NCI-H2171 treated with DMSO at 0.1 percent for 48 hours (cell line): ENCODE measurements around the gene NSD1.

Experiments used
- DNase-seq: peaks from one replicate; lab custom pipeline; 2025; lab: John Stamatoyannopoulos, UW

NSD1 gene

GRCh38 chr5:177308740-177309139, 175.2 kb downstream of the NSD1 start:
- DNase-seq, result no peak

- peak; percentile 21 for DNase-seq
These were observed 176.0 kb downstream of the NSD1 start for GRCh38 chr5:177309351-177310191.

- DNase-seq, result no peak
These were observed 176.8 kb downstream of the NSD1 start for GRCh38 chr5:177310332-177310731.

- peak; percentile 57 for DNase-seq
These were observed 177.3 kb downstream of the NSD1 start for GRCh38 chr5:177310757-177311391.

DNA sequence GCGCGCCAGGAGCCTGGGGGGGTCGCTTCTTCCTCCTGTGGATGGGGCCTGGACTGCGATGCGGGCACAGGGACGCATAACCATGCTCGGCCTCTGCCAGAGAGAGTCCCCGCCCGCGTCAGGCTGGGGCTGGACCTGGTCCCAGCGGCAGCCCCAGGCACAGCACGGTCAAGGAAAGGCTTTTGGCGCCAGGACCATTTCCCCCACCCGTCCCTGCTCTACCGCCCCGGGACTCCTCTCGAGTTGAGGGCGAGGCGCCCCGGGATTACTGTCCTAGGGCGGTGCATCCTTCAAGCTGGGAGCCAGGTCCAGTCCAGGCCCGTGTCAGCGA, 177.8 kb downstream of the NSD1 start:
- no peak for DNase-seq

GRCh38 chr5:177311723-177312648, 178.4 kb downstream of the NSD1 start, which contains the start of gene MXD3:
Gene MXD3 (minus strand): TSS chr5:177311898. CDS start chr5:177311830, 68 bp downstream.
- DNase-seq, result peak; percentile 93

DNA sequence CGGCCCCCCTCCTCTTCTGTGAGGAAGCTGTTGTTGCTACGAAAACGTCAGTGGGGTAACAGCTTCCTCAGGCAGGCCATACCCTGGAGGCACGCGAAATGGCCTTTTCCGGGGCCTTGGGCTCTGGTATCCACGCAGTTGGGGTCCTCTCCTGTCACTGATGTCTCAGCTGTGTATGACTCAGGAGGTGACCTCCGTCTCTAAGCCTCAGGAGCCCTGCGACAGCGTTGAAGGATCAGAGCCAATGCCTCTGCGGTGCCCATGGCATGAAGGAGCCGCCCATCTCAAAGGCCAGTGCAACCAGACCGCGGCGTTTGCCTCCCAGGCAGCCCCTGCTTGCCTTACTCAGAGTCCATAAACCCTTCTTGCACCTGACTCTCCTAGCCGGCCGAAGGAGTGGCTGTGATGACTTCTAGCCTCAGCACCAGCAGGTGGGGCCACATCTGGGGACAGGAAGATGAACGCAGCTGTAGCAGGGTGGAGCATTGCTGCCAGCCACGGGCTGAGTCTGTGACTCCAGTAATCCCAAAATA, 179.1 kb downstream of the NSD1 start:
- peak; percentile 29 for DNase-seq

- DNase-seq, result no peak
These were observed 180.1 kb downstream of the NSD1 start for GRCh38 chr5:177313561-177314259.

GRCh38 chr5:177314376-177315342, 181.1 kb downstream of the NSD1 start:
- DNase-seq, result no peak

DNA sequence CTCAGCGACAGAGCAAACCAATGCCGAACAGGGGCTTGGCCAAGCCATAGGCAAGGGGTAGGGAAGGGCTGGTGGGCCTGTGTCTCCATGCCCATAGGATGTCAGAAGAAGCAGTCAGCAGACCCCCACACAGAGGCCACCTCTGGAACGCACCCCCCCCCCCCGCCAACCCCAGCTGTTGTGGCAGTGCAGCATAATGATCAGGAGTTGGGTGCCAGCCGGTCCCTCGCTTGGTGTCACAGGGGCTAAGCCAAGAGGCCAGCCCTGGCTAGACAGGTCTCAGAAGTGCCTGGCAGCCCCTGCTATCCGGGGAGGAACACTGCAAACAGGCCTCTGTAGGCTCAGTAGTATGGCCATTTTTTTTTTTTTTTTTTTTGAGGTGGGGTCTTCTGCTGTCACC, 181.8 kb downstream of the NSD1 start:
- no peak for DNase-seq

DNA sequence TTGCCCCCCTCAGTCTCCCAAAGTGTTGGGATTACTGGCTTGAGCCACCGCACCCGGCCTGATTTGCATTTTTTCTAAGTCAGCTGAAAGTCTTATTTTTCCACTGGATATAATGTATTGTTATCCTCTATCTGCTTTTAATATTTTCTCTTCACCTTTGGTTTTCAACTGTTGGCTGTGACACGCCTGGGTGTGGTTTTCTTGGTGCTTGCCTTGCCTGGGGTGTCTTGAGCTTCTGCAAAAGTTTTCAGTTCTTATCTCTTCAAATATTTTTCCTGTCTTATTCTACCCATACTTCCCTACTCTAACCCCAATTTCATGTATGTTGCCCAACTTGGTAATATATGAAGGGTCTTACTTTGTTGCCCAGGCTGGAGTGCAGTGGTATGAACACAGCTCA, 182.4 kb downstream of the NSD1 start:
- DNase-seq, result no peak

DNA sequence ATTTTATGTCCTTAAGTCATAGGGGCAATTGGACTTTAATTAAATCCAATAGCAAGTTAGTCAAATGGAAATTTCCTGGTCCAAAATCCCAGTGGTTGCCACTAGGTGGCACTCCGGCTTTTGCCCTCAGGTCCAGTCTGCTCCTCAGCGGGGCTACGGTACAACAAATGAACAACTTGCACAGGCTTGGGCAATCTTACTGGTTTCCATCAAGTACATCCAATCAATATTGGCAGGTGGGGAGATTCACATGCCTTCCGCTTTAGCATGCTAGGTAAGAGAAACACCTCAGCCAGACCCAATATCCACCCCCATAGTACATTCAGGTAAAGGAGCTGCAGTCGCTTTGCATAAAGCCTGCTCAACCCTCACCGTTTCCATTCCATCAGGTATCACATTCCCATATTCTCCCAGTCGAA, 184.4 kb downstream of the NSD1 start:
- DNase-seq, result peak; percentile 47

GRCh38 chr5:177319913-177320588, 186.5 kb downstream of the NSD1 start:
- no peak for DNase-seq

DNA sequence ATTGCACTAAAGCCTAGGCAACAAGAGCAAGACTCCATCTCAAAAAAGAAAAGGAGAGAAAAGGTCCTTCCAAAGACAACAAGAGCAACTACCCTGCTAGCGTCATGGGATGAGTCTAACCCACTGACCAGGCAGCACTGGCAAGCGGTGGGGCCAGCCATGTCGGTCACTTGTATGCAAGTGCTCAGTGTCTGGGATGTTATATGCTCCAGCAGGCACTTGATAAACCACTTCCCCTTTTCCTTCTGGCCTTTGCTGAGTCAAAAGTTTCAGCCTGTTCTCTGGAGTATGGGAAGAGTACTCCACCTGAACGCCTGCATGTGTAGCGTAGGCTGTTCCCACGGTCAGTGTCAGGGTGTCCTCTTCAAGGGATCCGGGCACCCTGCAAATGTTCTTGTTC, 187.3 kb downstream of the NSD1 start:
- no peak for DNase-seq

GRCh38 chr5:177325868-177326381, 192.4 kb downstream of the NSD1 start:
- DNase-seq, result no peak

GRCh38 chr5:177327539-177328522, 194.3 kb downstream of the NSD1 start:
- no peak for DNase-seq

GRCh38 chr5:177328545-177329231, 195.1 kb downstream of the NSD1 start:
- DNase-seq, result no peak

GRCh38 chr5:177329883-177330282, 196.3 kb downstream of the NSD1 start:
- DNase-seq, result no peak
